HAP-1 (cell line): ENCODE results near the gene UGT1A3.
A peak's percentile ranks its signal among the peaks of the same experiment; 100 is the strongest.

Experiments
- DNase-seq, 2 experiments: peaks; one replicate each; pipeline ENCODE4 v3.0.0-alpha.2; 2016 to 2020; ENCODE audit warnings: low spot score in 2 of 2
- H3K27me3 ChIP-seq: fragments of 250-450 bp; sonication (Bioruptor Pico); 2 replicates; pipeline ENCODE4 v1.5.1; 2020; ENCODE audit warnings: low read depth, mild to moderate bottlenecking, moderate library complexity
- H3K36me3 ChIP-seq: fragments of 250-450 bp; sonication (Bioruptor Pico); replicated peaks from 2 replicates; pipeline ENCODE4 v1.5.1; 2020; ENCODE audit warnings: mild to moderate bottlenecking
- H3K4me1 ChIP-seq: fragments of 250-450 bp; sonication (Bioruptor Pico); 2 replicates; pipeline ENCODE4 v1.5.1; 2020; ENCODE audit warnings: mild to moderate bottlenecking
- H3K4me3 ChIP-seq: fragments of 250-450 bp; sonication (Bioruptor Pico); 2 replicates; pipeline ENCODE4 v1.5.1; 2020; ENCODE audit warnings: mild to moderate bottlenecking, moderate library complexity
- H3K9me3 ChIP-seq: fragments of 250-450 bp; sonication (Bioruptor Pico); 2 replicates; pipeline ENCODE4 v1.5.1; 2020; ENCODE audit warnings: mild to moderate bottlenecking, moderate library complexity
- in situ Hi-C: fragments of 300-500 bp; cut with MboI; formaldehyde crosslinking; loops from 3 replicates; pipeline ENCODE4 v1.14.3; 2020; ENCODE audit warnings: low sequenced_read_pairs, inconsistent platforms, mixed read lengths

Gene UGT1A3

GRCh38 chr2:233728723-233729301 lies at the start of gene UGT1A3:
TSS of gene UGT1A3 (plus strand) at chr2:233729042. CDS start at chr2:233729127, 85 bp downstream.
- DNase-seq, result no peak
- Histone ChIP-seq H3K27me3 (no peaks in the 10 kb centered on the region), H3K9me3 (no peaks in the 10 kb centered on the region), H3K4me3 (no peak within 1 kb of the TSS), H3K36me3 (no peaks in the 10 kb centered on the region), H3K4me1 (no peaks in the 10 kb centered on the region)
- in situ Hi-C loops, result no loop called here

GRCh38 chr2:233679196-233679595 lies 49.6 kb upstream of the UGT1A3 start:
- H3K9me3 ChIP-seq, result no peaks in the 10 kb centered on the region
- in situ Hi-C loops, result no loop called here
- H3K4me1 ChIP-seq, result peaks cover 3% of the 10 kb centered on the region
- H3K27me3 ChIP-seq, result no peaks in the 10 kb centered on the region
- no peak overlapping the region for H3K4me3 ChIP-seq
- peak; percentile 48 to 52 for DNase-seq
- H3K36me3 ChIP-seq, result no peaks in the 10 kb centered on the region

- DNase-seq, result no peak
- Histone ChIP-seq H3K4me3 (no peak overlapping the region), H3K4me1 (peaks cover 3% of the 10 kb centered on the region), H3K36me3 (no peaks in the 10 kb centered on the region), H3K9me3 (no peaks in the 10 kb centered on the region), H3K27me3 (no peaks in the 10 kb centered on the region)
- in situ Hi-C loops, result no loop called here
Observed at GRCh38 chr2:233680361-233681045, 48.3 kb upstream of the UGT1A3 start.

GRCh38 chr2:233681521-233682099 lies 47.2 kb upstream of the UGT1A3 start, which contains the start of gene UGT1A7:
TSS of gene UGT1A7 (plus strand) at chr2:233681901. CDS start at chr2:233681938, 37 bp downstream.
- H3K9me3 ChIP-seq, result no peaks in the 10 kb centered on the region
- no peaks in the 10 kb centered on the region for H3K36me3 ChIP-seq
- no peak for DNase-seq
- no peaks in the 10 kb centered on the region for H3K27me3 ChIP-seq
- H3K4me3 ChIP-seq, result no peak within 1 kb of the TSS
- in situ Hi-C loops, result no loop called here
- H3K4me1 ChIP-seq, result peaks cover 3% of the 10 kb centered on the region

- Histone ChIP-seq H3K4me1 (no peaks in the 10 kb centered on the region), H3K36me3 (no peaks in the 10 kb centered on the region), H3K4me3 (no peak overlapping the region), H3K9me3 (no peaks in the 10 kb centered on the region), H3K27me3 (no peaks in the 10 kb centered on the region)
- no peak for DNase-seq
- in situ Hi-C loops, result no loop called here
Observed at GRCh38 chr2:233684640-233685039, 44.2 kb upstream of the UGT1A3 start.

- in situ Hi-C loops, result no loop called here
- Histone ChIP-seq H3K36me3 (no peaks in the 10 kb centered on the region), H3K4me3 (no peak overlapping the region), H3K9me3 (no peaks in the 10 kb centered on the region), H3K27me3 (no peaks in the 10 kb centered on the region), H3K4me1 (peaks cover 12% of the 10 kb centered on the region)
- DNase-seq, result no peak
Observed at GRCh38 chr2:233686928-233687327, 41.9 kb upstream of the UGT1A3 start.

GRCh38 chr2:233688341-233688740 lies 40.5 kb upstream of the UGT1A3 start:
- in situ Hi-C loops, result no loop called here
- Histone ChIP-seq H3K9me3 (peaks cover 6% of the 10 kb centered on the region), H3K27me3 (no peaks in the 10 kb centered on the region), H3K36me3 (no peaks in the 10 kb centered on the region), H3K4me3 (no peak overlapping the region), H3K4me1 (peaks cover 17% of the 10 kb centered on the region)
- no peak for DNase-seq

- in situ Hi-C loops, result no loop called here
- H3K4me3 ChIP-seq, result no peak overlapping the region
- DNase-seq, result no peak
- H3K4me1 ChIP-seq, result peaks cover 17% of the 10 kb centered on the region
- H3K9me3 ChIP-seq, result peaks cover 6% of the 10 kb centered on the region
- H3K36me3 ChIP-seq, result no peaks in the 10 kb centered on the region
- H3K27me3 ChIP-seq, result no peaks in the 10 kb centered on the region
Observed at GRCh38 chr2:233689031-233689430, 39.8 kb upstream of the UGT1A3 start.

- Histone ChIP-seq H3K27me3 (no peaks in the 10 kb centered on the region), H3K4me3 (no peak overlapping the region), H3K9me3 (peaks cover 6% of the 10 kb centered on the region), H3K4me1 (peaks cover 19% of the 10 kb centered on the region), H3K36me3 (no peaks in the 10 kb centered on the region)
- DNase-seq, result no peak
- in situ Hi-C loops, result no loop called here
Observed at GRCh38 chr2:233689501-233689900, 39.3 kb upstream of the UGT1A3 start.

GRCh38 chr2:233690444-233690843 lies 38.4 kb upstream of the UGT1A3 start:
- in situ Hi-C loops, result loop anchor here (10.0 kb wide), 1 partner anchor 126 kb away; the partner anchor contains the start of gene USP40
- Histone ChIP-seq H3K4me3 (no peak overlapping the region), H3K36me3 (no peaks in the 10 kb centered on the region), H3K27me3 (no peaks in the 10 kb centered on the region), H3K9me3 (peaks cover 6% of the 10 kb centered on the region), H3K4me1 (peaks cover 20% of the 10 kb centered on the region)
- no peak for DNase-seq

- in situ Hi-C loops, result loop anchor here (10.0 kb wide), 1 partner anchor 127 kb away; the partner anchor contains the start of gene USP40
- Histone ChIP-seq H3K4me1 (peaks cover 20% of the 10 kb centered on the region), H3K4me3 (no peak overlapping the region), H3K9me3 (peaks cover 6% of the 10 kb centered on the region), H3K36me3 (no peaks in the 10 kb centered on the region), H3K27me3 (no peaks in the 10 kb centered on the region)
- peak; percentile 84 to 97 for DNase-seq
Observed at GRCh38 chr2:233691443-233692433, 37.1 kb upstream of the UGT1A3 start.

GRCh38 chr2:233692648-233693047 lies 36.2 kb upstream of the UGT1A3 start, which contains the start of gene UGT1A6:
TSS of gene UGT1A6 (plus strand) at chr2:233692890. CDS start at chr2:233693005, 115 bp downstream.
- Histone ChIP-seq H3K4me3 (no peak within 1 kb of the TSS), H3K36me3 (no peaks in the 10 kb centered on the region), H3K4me1 (peaks cover 20% of the 10 kb centered on the region), H3K9me3 (peaks cover 6% of the 10 kb centered on the region), H3K27me3 (no peaks in the 10 kb centered on the region)
- in situ Hi-C loops, result loop anchor here (10.0 kb wide), 1 partner anchor 128 kb away; the partner anchor contains the start of gene USP40
- no peak for DNase-seq

GRCh38 chr2:233693963-233694362 lies 34.9 kb upstream of the UGT1A3 start:
- Histone ChIP-seq H3K4me3 (no peak overlapping the region), H3K36me3 (no peaks in the 10 kb centered on the region), H3K4me1 (peaks cover 29% of the 10 kb centered on the region), H3K9me3 (peaks cover 6% of the 10 kb centered on the region), H3K27me3 (no peaks in the 10 kb centered on the region)
- in situ Hi-C loops, result loop anchor here (10.0 kb wide), 1 partner anchor 129 kb away; the partner anchor contains the start of gene USP40
- no peak for DNase-seq
